ENCODE measurements around the gene SYDE2.
"Not testable (repeated sequence)": the region's sequence is repeated elsewhere in the genome, so short reads cannot be mapped to it uniquely, and the experiment has no call there.

Gene SYDE2

DNA sequence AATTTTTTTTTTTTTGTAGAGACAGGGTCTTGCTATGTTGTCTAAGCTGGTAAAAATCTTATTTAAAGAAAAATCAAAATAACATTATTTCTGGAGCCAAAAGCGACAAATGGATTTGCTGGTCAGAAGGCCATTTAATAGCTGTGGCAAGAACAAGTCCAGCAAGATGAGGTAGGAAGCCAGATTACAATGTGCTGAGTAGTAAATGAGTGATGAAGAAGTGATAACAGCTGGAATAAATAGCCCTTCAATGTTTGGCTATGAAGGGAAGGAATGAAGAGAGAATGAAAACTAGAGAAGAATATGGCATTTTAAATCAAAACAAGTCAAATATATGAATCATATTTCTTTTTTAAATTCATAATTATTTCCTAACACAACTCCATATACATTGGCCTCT lies 34.5 kb downstream of the SYDE2 start:
- Histone ChIP-seq H3K36me3 (ENCODE audit: insufficient read depth, low read length) (peaks cover 9% of the 10 kb centered on the region; the same call in 1 of the 2 replicates), H3K27ac (no peak overlapping the region), H3K9me3 (ENCODE audit: low read depth, low read length) (no peaks in the 10 kb centered on the region), H3K4me3 (no peak overlapping the region), H3K9ac (ENCODE audit: insufficient read length) (no peak overlapping the region)
- no peak for TF ChIP-seq EZH2 (IDR thresholded peaks at IDR 0.05)
- no peak for TF ChIP-seq POLR2AphosphoS5 (IDR thresholded peaks at IDR 0.05; ENCODE audit: borderline replicate concordance, low read depth, low read length)
- no peak for TF ChIP-seq FOXP2 (optimal IDR thresholded peaks at IDR 0.05; ENCODE audit: control extremely low read depth, extremely low read length, insufficient read depth)
- DNase-seq (ENCODE audit: low read depth, low spot score): no peak

- H3K4me3 ChIP-seq: no peak overlapping the region
- no peak for DNase-seq (ENCODE audit: low read depth, low spot score)
- H3K9ac ChIP-seq (ENCODE audit: insufficient read length): no peak overlapping the region
- H3K36me3 ChIP-seq (ENCODE audit: insufficient read depth, low read length): peaks cover 2% of the 10 kb centered on the region; the same call in 1 of the 2 replicates
- no peak overlapping the region for H3K27ac ChIP-seq
- TF ChIP-seq POLR2AphosphoS5 (IDR thresholded peaks at IDR 0.05; ENCODE audit: borderline replicate concordance, low read depth, low read length) (no peak), EZH2 (IDR thresholded peaks at IDR 0.05) (no peak), FOXP2 (optimal IDR thresholded peaks at IDR 0.05; ENCODE audit: control extremely low read depth, extremely low read length, insufficient read depth) (no peak)
- no peaks in the 10 kb centered on the region for H3K9me3 ChIP-seq (ENCODE audit: low read depth, low read length)
Measured at GRCh38 chr1:85158910-85159309, 41.9 kb downstream of the SYDE2 start.

GRCh38 chr1:85157436-85157835 lies 43.4 kb downstream of the SYDE2 start:
- Histone ChIP-seq H3K9me3 (ENCODE audit: low read depth, low read length) (no peaks in the 10 kb centered on the region), H3K4me3 (no peak overlapping the region), H3K9ac (ENCODE audit: insufficient read length) (no peak overlapping the region), H3K27ac (no peak overlapping the region), H3K36me3 (ENCODE audit: insufficient read depth, low read length) (no peaks in the 10 kb centered on the region)
- DNase-seq (ENCODE audit: low read depth, low spot score): no peak
- TF ChIP-seq EZH2 (IDR thresholded peaks at IDR 0.05) (no peak), POLR2AphosphoS5 (IDR thresholded peaks at IDR 0.05; ENCODE audit: borderline replicate concordance, low read depth, low read length) (no peak), FOXP2 (optimal IDR thresholded peaks at IDR 0.05; ENCODE audit: control extremely low read depth, extremely low read length, insufficient read depth) (no peak)

DNA sequence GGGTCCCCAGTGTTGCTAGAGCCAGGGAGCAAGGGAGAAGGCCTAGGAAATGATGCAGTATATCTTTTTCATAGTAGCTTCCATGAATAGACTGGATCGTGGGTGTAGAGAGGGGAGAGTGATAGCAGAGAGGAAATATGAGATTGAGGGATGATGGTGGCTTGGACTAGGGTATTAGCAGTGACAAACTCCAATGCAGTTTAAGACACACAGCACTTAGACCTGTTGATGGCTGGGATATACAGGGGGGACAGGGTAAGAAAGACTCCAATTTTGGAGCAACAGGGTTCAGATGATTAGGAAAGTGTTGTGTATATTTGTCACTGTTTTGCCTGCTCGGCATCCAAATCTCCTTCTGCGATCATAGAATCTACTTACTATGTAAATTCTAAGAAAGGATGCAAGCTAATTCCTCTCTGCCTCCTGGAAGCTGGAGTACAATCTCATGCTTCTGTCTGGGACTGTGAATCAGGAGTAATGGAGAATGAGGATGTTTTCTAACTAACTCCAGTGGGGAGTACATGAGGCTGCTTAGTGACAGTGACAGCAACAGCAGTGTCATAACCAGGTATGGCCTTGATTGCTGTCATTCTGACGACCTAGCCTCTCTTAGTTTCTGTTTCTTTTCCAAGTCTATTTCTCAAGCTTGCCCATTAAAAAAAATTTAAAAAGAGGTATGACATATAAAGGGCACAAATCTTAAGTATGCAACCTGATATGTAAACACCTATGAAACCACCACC lies 47.5 kb downstream of the SYDE2 start:
- no peaks in the 10 kb centered on the region for H3K9me3 ChIP-seq (ENCODE audit: low read depth, low read length)
- no peak overlapping the region for H3K9ac ChIP-seq (ENCODE audit: insufficient read length)
- TF ChIP-seq FOXP2 (optimal IDR thresholded peaks at IDR 0.05; ENCODE audit: control extremely low read depth, extremely low read length, insufficient read depth): no peak
- TF ChIP-seq EZH2 (IDR thresholded peaks at IDR 0.05): no peak
- no peak for TF ChIP-seq POLR2AphosphoS5 (IDR thresholded peaks at IDR 0.05; ENCODE audit: borderline replicate concordance, low read depth, low read length)
- no peaks in the 10 kb centered on the region for H3K36me3 ChIP-seq (ENCODE audit: insufficient read depth, low read length)
- no peak for DNase-seq (ENCODE audit: low read depth, low spot score)
- no peak overlapping the region for H3K27ac ChIP-seq
- H3K4me3 ChIP-seq: no peak overlapping the region

DNA sequence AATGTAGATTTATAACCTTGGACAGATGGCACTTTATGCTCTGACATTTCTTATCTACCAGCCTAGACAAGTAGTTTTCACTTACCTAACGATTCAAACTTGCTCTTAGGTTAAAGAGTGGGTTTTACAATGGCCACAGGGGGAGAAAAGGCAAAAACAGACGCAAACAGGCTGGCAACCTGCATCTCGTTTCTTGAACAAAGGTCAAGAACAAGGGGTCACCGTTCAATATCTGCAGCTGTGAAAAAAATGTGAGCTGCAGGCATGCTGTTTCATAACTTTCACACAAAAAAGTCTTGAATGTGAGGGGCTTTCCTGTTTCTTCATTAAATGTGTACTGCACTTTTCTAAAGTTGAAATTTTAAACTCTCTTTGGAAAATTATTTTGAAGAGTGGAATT lies 49.4 kb downstream of the SYDE2 start:
- Histone ChIP-seq H3K9me3 (ENCODE audit: low read depth, low read length) (no peaks in the 10 kb centered on the region), H3K27ac (no peak overlapping the region), H3K36me3 (ENCODE audit: insufficient read depth, low read length) (no peaks in the 10 kb centered on the region), H3K9ac (ENCODE audit: insufficient read length) (no peak overlapping the region), H3K4me3 (no peak overlapping the region)
- TF ChIP-seq FOXP2 (optimal IDR thresholded peaks at IDR 0.05; ENCODE audit: control extremely low read depth, extremely low read length, insufficient read depth): no peak
- no peak for TF ChIP-seq POLR2AphosphoS5 (IDR thresholded peaks at IDR 0.05; ENCODE audit: borderline replicate concordance, low read depth, low read length)
- no peak for TF ChIP-seq EZH2 (IDR thresholded peaks at IDR 0.05)
- DNase-seq (ENCODE audit: low read depth, low spot score): no peak

DNA sequence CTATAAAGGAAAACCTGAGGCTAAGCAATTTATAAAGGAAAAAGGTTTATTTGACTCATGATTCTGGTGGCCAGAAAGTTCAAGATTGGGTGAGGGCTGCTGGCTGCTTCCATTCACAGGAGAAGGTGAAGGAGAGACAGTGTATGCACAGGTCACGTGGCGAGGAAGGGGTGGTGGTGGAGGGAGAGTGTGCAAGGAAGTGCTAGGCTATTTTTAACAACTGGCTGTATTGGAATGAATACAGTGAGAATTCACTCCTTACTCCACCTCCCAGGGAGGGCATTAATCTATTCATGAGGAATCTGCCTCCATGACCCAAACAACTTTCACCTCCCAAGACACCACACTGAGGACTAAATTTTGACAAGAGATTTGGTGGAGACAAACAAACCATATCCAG lies 51.0 kb downstream of the SYDE2 start:
- TF ChIP-seq EZH2 (IDR thresholded peaks at IDR 0.05) (no peak), POLR2AphosphoS5 (IDR thresholded peaks at IDR 0.05; ENCODE audit: borderline replicate concordance, low read depth, low read length) (no peak), FOXP2 (optimal IDR thresholded peaks at IDR 0.05; ENCODE audit: control extremely low read depth, extremely low read length, insufficient read depth) (no peak)
- no peak overlapping the region for H3K27ac ChIP-seq

DNA sequence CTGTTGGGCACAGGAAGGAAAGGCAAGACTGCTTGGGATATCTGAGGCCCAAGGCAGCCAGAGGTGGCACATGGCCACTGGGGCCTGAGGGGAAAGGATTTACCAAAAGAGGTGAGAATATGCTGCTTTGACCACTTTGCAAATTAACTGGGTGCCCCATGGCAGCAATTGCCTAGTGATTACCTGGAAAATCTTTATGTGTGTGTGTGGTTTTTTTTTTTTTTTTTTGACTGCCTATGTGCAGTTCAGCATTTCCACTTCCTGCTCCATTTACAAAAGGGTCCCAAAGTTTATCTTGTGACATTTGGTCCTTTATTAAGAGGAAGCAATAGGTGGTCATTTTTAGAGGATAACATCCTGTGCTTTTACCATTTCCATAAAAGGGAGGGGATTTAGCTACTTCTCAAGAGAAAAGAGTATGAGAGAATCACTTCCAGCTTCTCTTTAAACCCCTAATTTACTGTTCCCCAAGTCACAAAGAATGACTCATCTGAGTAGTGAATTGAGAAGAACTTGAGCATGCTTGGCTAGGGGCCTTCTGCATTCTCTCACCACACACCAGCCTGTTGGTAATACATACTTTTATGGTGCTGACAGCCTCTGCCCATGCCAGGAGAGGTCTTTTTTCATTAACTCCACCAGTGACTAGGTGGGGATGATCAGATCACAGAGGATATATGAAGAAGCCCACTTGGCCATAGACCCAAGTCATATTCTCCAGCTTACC lies 52.1 kb downstream of the SYDE2 start:
- no peak overlapping the region for H3K27ac ChIP-seq
- TF ChIP-seq POLR2AphosphoS5 (IDR thresholded peaks at IDR 0.05; ENCODE audit: borderline replicate concordance, low read depth, low read length): no peak
- no peak for TF ChIP-seq EZH2 (IDR thresholded peaks at IDR 0.05)
- no peak for TF ChIP-seq FOXP2 (optimal IDR thresholded peaks at IDR 0.05; ENCODE audit: control extremely low read depth, extremely low read length, insufficient read depth)

More for the DNA sequence above, 51.0 kb downstream of the SYDE2 start:
- Histone ChIP-seq H3K9ac (ENCODE audit: insufficient read length) (no peak overlapping the region), H3K9me3 (ENCODE audit: low read depth, low read length) (no peaks in the 10 kb centered on the region), H3K36me3 (ENCODE audit: insufficient read depth, low read length) (no peaks in the 10 kb centered on the region), H3K4me3 (no peak overlapping the region)
- DNase-seq (ENCODE audit: low read depth, low spot score): no peak

DNA sequence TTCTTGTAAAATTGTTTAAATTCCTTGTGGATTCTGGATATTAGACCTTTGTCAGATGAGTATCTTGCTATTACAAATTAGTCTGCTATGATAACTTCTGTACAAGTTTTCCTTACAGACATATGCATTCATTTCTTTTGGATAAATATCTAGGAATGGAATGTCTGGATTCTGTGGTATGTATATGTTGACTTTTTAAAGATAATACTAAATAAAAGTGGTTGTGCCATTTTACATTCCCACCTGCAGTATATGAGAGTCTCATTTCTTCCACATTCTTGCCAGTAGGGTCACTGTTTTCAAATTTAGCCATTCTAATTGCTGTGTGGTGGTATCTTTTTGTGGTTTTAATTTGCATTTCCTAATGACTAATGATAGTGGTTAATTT lies 53.9 kb downstream of the SYDE2 start:
- Histone ChIP-seq H3K9ac (ENCODE audit: insufficient read length) (no peak overlapping the region), H3K9me3 (ENCODE audit: low read depth, low read length) (no peaks in the 10 kb centered on the region), H3K4me3 (no peak overlapping the region), H3K36me3 (ENCODE audit: insufficient read depth, low read length) (no peaks in the 10 kb centered on the region), H3K27ac (no peak overlapping the region)
- DNase-seq (ENCODE audit: low read depth, low spot score): no peak
- no peak for TF ChIP-seq POLR2AphosphoS5 (IDR thresholded peaks at IDR 0.05; ENCODE audit: borderline replicate concordance, low read depth, low read length)
- no peak for TF ChIP-seq EZH2 (IDR thresholded peaks at IDR 0.05)
- no peak for TF ChIP-seq FOXP2 (optimal IDR thresholded peaks at IDR 0.05; ENCODE audit: control extremely low read depth, extremely low read length, insufficient read depth)

More for the DNA sequence above, 52.1 kb downstream of the SYDE2 start:
- Histone ChIP-seq H3K9me3 (ENCODE audit: low read depth, low read length) (no peaks in the 10 kb centered on the region), H3K9ac (ENCODE audit: insufficient read length) (no peak overlapping the region), H3K36me3 (ENCODE audit: insufficient read depth, low read length) (no peaks in the 10 kb centered on the region), H3K4me3 (no peak overlapping the region)
- no peak for DNase-seq (ENCODE audit: low read depth, low spot score)

- H3K9me3 ChIP-seq (ENCODE audit: low read depth, low read length); H3K27ac ChIP-seq; H3K36me3 ChIP-seq (ENCODE audit: insufficient read depth, low read length); H3K9ac ChIP-seq (ENCODE audit: insufficient read length); H3K4me3 ChIP-seq; DNase-seq (ENCODE audit: low read depth, low spot score): not testable (repeated sequence)
Measured at GRCh38 chr1:85146298-85146971, 54.4 kb downstream of the SYDE2 start.
